Measurements from ENCODE around the gene ELAVL1.
A peak's percentile ranks its signal among the peaks of the same experiment; 100 is the strongest.
"Not testable (repeated sequence)": the region's sequence is repeated elsewhere in the genome, so short reads cannot be mapped to it uniquely, and the experiment has no call there.

ELAVL1 gene

DNA sequence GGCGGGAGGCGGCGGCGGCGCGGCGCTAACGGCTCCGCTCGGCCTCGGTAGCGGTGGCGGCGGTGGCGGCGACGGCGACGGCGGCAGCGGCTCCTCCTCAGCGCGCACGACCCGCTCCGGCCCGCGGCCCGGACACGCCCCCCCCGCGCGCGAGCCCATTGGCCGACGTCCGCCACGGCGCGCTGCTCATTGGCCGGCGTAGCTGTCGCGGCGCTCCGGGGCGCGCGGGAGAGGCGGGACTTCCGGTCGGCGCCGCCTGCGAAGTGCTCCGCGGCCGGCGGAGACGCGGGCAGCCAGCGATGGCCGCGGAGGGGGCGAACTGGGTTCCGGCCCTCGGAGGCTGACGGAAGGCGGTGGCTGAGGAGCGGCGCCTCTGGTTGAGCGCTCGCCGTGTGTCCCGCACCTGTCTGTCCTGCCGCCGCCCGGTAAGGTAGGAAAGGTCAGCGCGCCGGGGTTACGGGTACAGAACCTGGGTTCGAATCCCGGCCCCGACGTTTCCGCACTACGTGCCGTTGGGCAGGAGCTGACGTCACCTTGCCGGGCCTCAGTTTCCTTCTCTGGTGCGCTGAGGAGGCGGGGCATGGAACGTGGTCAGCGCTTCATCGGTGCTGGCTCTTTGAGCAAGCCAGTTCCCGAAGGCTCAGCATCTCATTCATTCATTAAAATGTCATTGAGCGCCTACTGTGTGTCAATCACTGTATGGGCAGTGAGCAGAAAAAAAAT, at the start of gene ELAVL1:
Gene ELAVL1, minus strand, starts transcription at position 108 of the 723 bp plus-strand sequence. CDS start 13,826 bp downstream, outside the sequence.
- peak; percentile 82 for DNase-seq

DNA sequence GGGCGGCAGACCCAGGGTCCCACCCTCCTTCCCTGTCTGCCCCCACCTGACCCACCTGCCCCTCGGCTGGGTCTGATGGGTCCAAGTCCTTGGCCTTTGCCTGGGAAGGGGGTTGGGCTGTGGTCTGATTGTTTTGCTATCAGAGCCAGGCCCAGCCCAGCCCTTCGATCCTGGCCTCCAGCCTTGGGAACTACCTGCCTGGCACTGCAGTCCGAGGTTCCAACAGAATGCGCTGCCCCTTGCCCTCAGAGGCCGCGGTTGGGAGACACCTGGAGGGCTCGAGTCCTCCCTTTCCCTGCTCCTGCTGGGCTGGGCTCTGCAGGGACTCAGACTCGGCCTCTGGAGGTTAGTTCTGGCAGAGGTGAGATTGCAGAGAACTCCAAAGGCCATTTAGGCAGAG, 48.7 kb upstream of the ELAVL1 start:
- DNase-seq, result no peak

DNA sequence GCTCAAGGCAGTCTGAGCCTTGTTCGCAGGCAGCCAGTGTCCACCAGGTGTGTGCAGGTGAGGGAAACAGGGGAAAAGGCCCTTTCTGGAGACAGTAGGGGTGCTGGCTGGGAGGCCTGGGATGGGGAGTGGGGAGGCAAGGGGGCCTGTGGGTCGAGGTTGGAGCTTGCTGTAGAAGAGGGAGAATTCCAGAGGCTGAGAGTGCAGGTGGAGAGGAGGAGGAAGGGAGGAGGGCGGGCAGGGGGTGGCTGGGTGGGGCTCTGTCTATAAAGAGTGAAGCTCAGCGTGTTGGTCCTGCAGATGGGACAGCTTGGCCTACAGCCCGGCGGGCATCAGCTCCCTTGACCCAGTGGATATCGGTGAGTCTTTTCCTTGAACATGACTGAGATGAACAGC, 47.0 kb upstream of the ELAVL1 start, which contains the start of gene CCL25:
Gene CCL25, plus strand, starts transcription at position 297 of the 396 bp plus-strand sequence. CDS start 290 bp downstream, outside the sequence.
- no peak for DNase-seq

DNA sequence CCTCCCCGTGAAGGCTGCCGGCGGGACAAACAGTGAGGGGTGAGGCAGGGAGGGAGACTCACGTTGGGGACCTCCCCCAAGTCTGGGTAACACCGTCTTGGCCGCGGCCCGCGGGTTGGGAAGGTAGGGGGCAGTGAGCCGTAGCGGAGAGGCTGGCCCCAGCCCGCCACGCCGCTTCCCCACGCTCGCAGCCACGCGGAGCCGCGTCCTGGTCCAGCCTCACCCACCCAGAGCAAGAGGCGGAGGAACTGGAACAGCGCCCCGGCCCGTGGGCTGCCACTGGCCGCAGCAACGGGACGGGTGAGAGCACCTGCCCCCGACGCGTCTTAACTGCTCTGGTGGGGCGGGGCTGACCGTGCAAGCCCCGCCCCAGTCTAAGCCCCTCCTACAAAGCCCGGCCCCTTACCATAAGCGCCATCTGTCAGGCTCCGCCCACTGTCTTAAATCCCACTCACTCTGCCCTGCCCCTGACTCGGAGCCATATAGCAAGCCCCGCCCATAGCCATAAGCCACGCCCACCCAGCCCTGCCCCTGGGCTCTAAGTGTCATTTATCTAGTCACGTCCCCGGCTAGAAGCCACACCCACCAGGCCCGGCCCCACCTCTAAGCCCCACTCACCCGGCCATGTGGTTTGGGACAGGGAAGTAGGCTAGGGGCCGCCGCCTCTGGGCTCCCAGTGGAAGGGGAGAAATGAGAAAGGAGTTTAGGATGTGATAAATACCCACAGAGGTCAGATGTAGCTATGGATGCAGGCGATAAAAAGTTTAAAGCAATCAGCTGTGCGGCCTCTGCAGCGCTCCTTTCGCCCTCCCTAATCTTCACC, 45.0 kb upstream of the ELAVL1 start:
- DNase-seq, result peak; percentile 74

DNA sequence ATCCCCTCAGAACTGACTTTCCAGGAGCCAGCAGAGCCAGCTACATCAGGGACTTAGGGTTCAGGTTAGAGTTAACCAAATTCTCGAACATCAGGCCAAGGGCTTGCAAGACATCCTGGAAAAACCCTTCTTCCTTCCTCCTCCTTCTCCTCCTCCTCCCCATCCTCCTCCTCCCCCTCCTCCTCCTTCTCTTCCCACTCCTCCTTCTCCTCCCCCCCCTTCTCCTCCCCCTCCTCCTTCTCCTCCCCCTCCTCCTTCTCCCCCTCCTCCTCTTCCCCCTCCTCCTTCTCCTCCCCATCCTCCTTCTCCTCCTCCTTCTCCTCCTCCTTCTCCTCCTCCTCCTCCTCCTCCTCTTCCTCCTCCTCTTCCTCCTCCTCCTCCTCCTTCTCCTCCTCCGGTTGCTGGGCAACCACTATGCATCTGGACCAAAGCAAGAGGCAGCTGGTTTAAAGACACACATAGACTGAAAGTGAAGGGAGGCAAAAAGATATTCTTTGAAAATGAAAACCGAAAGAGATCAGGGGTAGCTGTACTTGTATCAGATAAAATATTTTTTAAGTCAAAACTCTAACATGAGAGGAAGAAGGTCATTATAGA, 41.2 kb upstream of the ELAVL1 start:
- DNase-seq, result no peak

DNA sequence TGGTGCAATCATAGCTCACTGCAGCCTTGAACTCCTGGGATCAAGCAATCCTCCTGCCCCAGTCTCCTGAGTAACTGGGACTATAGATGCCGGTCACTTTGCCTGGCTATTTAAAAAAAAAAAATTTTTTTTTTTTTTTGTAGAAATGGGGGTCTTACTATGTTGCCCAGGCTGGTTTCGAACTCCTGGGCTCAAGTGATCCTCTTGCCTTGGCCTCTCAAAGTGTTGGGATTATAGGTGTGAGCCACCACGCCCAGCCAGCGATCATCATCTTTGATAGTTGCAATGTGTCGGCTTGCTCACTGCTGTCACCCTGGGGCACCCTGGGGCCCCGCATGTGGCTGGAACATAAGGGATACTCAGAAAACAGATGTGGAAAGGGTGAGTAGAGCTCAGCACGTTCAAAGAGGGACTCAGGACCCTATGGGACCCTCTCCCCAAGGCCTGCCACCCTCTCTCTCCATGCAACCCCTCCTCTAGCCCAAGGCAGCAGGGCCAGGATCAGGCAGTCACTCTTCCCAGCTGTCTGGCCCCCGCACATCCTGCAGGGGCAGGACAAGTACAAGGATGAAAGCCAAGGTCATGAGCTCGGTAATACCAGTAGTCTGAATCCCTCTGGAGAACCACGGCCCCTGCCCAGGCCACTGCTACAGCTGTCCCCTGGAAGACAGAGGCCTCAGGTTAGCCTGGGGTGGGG, 40.6 kb upstream of the ELAVL1 start:
- no peak for DNase-seq

DNA sequence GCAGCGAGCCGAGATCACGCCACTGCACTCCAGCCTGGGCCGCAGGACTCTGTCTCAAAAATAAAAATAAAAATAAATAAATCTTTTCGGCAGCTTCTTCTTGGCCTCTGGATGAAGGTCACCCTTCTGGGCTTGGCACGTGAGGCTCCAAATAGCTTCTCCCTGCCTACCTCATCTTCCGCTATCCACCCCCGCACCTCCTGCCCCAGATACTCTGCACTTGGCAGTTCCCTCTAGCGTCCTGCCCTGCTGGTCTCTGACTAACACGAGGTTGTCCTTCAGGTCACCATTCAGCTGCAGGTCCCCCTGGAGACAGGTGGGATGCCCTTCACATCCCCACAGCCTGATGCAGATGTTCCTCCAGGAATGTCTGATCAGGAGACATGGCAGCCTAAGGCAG, 38.6 kb upstream of the ELAVL1 start:
- DNase-seq, result no peak

DNA sequence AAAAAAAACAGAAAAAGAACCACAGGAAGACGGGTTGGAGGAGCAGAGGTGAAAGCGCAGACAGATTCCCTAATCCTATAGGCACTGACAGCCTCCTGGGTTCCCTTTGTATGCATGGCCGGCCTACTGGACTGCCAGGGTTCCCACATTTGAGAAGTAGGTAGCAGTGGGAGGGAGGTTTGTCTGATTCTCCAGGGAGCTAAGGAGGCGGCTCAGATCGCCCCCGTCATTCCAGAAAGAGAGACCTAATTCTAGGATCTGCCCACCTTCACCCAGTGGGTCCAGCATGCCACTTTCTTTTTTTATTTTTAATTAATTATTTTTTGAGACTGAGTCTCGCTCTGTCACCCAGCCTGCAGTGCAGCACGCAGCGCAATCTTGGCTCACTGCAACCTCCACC, 37.5 kb upstream of the ELAVL1 start:
- DNase-seq, result no peak

DNA sequence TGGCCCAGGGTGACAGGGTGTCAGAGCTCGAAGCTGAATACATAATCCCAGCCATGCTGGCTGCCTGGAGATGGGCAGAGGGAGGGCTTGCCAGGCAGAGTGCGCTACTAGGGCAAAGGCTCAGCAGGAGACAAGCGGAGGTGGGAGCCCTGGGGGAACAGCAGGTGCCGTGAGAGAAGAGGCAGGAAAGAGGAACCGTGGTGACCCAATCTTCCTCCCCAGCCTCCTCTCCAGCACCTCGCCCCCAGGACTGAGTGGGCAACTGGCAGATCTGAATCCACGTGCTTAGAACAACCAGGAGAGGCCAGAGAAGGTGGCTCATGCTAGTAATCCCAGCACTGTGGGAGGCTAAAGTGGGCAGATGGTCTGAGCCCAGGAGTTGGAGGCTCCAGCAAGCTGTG, 36.1 kb upstream of the ELAVL1 start:
- DNase-seq, result no peak

DNA sequence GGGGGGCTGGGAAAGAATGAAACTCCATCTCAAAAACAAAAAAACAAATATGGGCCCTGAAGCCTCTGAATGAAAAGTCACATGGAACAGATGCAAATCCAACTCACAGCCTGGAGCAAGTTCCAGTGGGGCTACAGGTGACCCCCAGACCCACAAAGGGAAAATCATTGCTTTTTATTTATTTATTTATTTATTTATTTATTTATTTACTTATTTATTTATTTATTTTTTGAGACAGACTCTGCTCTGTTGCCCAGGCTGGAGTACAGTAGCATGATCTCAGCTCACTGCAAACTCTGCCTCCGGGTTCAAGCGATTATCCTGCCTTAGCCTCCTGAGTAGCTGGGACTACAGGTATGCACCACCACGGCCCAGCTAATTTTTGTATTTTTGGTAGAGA, 33.8 kb upstream of the ELAVL1 start:
- no peak for DNase-seq

DNA sequence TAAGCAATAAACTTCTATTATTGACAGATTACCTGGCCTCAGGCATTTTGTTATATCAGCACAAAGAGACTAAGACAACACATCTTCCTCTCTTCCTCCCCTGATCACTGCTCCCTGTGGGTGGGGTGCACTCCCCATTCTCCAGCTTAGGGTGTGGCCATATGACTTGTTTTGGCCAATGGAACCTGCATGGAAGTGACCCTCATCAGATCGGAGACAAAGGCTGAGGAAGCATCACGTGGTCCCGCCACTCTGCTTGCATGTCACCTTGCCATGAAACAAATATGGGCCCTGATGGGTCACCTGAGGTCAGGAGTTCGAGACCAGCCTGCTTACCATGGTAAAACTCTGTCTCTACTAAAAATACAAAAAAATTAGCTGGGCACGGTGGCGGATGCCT, 33.4 kb upstream of the ELAVL1 start:
- no peak for DNase-seq

DNA sequence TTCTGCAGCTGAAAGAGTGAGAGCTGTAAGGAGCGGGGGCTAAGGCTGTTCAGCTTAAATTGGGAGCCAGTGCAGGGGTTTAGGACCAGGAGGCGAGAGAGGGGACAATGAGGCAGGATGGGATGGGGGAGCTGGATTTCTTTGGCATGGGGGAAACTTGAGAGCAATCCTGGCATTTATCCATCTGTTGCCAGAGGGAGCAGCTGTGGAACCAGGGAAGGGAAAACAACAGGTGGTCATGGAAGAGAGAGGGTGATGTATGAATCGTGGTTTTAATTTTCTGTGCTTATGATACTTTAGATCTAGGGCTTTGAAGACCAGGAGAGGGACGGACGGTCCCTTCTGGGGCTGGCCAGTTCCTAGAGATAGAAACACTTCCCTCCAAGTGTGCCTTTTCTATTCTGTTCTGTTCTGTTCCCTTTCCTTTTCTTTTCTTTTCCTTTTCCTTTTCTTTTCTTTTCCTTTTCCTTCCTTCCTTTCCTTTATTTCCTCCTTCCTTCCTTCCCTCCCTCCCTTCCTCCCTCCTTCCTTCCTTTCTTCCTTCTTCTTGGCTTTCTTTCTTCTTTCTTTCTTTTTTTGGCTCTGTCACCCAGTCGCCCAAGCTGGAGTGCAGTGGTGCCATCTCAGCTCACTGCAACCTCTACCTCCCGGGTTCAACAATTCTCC, 31.1 kb upstream of the ELAVL1 start:
- no peak for DNase-seq

DNA sequence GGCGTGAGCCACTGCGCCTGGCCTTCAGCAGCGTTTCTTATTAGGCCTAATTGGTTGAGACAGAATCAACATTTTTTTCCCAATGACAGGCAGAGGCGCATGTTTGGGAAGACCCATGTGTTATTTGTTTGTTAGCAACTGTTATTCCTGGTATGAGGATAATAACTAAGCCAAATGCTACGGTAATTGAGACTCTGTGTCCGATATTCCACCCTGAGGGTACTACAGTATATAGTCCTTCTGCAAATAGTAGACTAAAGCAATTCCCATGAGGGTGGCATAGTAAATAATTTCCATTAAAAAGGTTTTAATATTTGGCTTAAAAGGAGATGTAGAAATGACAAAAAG, 28.7 kb upstream of the ELAVL1 start:
- DNase-seq, result no peak

DNA sequence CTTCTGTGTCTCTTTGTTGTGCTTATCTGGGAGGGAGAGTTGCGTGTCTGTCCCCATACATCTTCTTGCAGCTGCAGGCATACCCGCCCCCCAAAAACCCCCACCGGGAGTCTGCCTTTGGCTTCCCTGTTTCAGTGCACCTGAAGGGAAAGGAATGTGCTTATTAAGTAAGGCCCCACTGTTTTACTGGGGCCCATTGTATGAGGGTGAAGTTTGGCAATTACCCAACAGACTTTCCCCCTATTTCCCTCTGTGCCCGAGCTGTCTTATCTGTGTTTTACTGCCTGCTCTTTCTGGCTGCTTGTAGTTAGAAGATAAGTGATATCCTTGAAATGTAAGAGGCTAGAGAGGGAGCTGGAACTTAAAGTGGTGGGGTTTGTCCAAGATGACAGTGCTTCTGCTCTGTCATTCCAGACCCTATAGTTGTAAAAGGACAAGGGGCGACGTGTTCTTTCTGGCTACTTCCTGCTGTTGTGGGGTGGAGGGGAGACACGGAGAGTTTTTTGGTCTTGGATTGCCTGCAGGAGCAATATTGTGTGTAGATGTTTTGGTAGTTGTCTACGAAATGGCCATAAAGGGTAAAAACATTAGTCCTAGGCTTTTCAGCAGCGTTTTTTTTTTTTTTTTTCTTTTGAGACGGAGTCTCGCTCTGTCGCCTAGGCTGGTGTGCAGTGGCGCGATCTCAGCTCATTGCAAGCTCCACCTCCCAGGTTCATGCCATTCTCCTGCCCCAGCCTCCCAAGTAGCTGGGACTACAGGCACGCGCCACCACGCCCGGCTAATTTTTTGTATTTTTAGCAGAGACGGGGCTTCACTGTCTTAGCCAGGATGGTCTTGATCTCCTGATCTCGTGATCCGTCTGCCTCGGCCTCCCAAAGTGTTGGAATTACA, 28.1 kb upstream of the ELAVL1 start:
- DNase-seq, result not testable (repeated sequence)

DNA sequence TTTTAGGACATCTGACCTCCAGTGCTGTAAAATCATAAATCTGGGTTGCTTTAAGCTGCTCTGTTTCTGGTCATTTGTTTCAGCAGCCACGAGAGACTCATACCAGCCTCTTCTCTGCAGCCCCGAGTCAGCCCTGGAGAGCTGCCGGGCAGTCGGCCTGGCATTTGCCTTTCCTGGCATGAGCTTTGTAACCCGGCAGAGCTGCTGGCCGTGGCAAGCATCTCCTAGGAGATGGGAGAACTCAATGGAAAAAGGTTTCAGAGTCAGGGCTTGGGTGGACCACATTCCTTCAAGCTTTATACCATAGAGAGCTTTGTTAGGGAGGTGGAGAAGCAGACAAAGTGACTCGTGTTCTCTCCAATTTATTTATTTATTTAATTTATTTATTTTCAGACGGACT, 25.5 kb upstream of the ELAVL1 start:
- no peak for DNase-seq

DNA sequence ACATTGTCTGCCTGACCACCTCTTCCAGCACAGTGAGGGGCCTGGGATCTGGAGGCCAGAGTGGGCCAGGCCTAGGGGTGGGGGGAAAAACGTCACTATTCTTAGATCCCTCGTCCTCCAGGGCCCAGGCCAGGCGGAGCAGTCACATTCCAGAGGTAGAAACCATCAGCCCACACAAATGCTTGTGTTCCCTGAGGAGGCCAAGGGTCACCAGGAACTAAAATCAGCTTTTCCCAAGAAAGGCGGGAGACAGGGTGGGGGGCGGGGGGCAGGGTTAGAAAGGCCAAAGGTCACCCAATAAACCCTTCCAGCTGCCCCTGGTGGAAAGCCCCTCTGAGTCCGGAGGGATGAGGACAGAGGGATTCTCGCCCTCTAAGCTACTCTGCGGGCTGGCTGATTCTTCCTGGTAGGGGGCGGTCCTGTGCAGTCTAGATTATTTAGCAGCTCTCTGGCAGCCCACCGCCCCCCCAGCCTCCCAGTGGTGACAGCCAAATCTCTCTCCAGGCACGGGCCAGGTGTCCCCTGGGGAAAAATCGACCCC, 23.6 kb upstream of the ELAVL1 start:
- DNase-seq, result no peak

DNA sequence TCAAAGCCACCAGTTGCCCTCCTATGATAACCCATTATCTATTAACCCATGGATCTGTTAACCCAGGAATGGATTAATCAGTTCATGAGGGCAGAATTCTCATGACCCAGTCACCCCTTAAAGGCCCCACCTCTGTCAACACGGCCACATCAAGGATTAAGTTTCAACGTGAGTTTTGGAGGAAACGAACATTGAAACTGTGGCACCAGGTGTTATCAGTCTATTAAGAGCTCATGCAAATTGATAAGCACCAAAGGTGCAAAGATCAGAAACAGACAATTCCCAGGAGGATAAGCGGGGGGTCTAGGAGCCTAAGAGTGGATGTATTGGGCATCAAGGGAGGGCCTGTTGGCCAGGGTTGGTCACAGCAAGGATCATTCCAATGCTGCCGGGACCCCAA, 19.9 kb upstream of the ELAVL1 start:
- no peak for DNase-seq

DNA sequence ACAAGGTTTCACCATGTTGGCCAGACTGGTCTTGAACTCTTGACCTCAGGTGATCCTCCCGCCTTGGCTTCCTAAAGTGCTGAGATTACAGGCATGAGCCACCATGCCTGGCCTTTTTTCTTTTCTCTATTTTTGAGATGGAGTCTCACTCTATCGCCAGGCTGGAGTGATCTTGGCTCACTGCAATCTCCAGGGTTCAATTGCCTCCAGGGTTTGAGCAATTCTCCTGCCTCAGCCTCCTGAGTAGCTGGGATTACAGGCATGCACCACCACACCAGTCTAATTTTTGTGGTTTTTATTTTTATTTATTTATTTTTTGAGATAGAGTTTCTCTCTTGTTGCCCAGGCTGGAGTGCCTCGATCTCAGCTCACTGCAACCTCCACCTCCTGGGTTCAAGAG, 18.8 kb upstream of the ELAVL1 start:
- DNase-seq, result not testable (repeated sequence)

DNA sequence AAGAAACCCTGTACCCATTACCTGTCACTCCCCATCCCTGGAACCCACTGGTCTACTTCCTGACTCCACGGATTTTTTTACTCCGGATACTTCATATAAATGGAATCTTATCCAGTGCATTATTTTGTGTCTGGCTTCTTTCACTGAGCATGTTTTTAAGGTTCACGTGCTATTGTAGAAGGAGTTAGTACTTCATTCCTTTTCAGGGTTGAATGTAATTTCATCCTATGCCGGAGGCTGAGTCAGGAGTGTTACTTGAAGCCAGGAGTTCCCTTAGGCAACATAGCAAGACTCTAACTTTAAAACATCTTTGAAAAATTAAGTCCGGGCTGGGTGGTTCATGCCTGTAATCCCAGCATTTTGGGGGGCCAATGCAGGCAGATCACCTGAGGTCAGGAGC, 17.9 kb upstream of the ELAVL1 start:
- no peak for DNase-seq

DNA sequence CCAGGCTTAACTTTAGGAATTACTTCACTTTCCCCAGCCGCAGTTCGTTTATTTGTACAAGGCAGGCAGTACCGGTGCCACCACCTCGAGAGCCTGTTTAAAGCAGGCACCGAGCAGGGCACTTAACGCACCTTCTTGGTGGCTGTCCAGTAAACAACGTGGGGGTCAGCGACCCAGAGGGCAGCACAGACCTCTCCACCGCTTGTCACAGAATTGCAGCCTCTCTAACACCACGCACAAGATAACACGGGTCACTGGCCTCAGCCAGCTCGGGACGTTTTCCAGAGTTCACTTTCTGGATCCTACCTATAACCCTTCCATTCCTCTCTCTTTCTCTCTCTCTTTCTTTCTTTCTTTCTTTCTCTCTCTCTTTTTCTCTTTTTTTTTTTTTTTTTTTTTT, 16.8 kb upstream of the ELAVL1 start:
- no peak for DNase-seq

DNA sequence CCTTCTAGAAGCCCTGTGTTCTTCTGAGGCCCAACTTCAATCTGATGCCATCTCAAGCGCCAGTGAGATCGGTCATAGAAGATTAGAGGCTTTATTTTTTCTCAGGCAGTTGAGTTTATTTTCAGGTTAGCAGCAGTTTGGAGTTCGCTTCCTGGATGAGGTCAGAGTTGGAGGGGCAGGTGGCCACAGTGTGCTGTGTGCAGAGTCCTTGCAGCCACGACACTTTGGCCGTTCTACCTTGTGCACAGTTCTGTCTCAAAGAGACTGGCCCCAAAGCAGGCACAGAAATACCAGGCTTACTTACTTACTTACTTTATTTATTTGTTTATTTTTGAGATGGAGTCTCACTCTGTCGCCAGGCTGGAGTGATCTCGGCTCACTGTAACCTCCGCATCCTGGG, 15.9 kb upstream of the ELAVL1 start:
- no peak for DNase-seq

Measured in activated CD4-positive, alpha-beta T cell treated with anti-CD3 and anti-CD28 coated beads for 1 hour (primary cell).